Astrocyte of the spinal cord (primary cell): Measurements from ENCODE around the gene ALG5.

Experiments
- DNase-seq: peaks from one replicate; pipeline ENCODE4 v3.0.0; 2011; ENCODE audit warnings: low read depth, low spot score
- H3K4me3 ChIP-seq: 2 replicates; pipeline ENCODE4 v1.5.1; 2011; ENCODE audit warnings: low read depth, mild to moderate bottlenecking, low read length, moderate library complexity
- CTCF ChIP-seq: IDR thresholded peaks from 2 replicates; pipeline ENCODE4 v1.5.1; 2012; ENCODE audit warnings: low read depth, mild to moderate bottlenecking, low read length, inconsistent platforms
- in situ Hi-C: cut with HindIII; loops from 2 replicates; pipeline ENCODE4 v1.10.0; 2017; ENCODE audit warnings: low sequenced_read_pairs

Gene ALG5

GRCh38 chr13:36950330-36950729 lies 48.8 kb downstream of the ALG5 start:
- in situ Hi-C loops = no loop called here
- DNase-seq = no peak
- no peak for TF ChIP-seq CTCF
- H3K4me3 ChIP-seq = no peak overlapping the region

GRCh38 chr13:36945078-36945477 lies 54.1 kb downstream of the ALG5 start:
- no peak overlapping the region for H3K4me3 ChIP-seq
- DNase-seq = no peak
- TF ChIP-seq CTCF = no peak
- in situ Hi-C loops = no loop called here

GRCh38 chr13:36925603-36926002 lies 73.5 kb downstream of the ALG5 start:
- in situ Hi-C loops = no loop called here

GRCh38 chr13:36924001-36924400 lies 75.1 kb downstream of the ALG5 start:
- no peak for TF ChIP-seq CTCF
- DNase-seq = no peak
- in situ Hi-C loops = no loop called here
- H3K4me3 ChIP-seq = no peak overlapping the region

More at GRCh38 chr13:36925603-36926002, 73.5 kb downstream of the ALG5 start:
- DNase-seq = no peak
- no peak overlapping the region for H3K4me3 ChIP-seq
- TF ChIP-seq CTCF = no peak

GRCh38 chr13:36921631-36922301 lies 77.4 kb downstream of the ALG5 start:
- in situ Hi-C loops = no loop called here
- TF ChIP-seq CTCF = no peak
- H3K4me3 ChIP-seq = no peak overlapping the region
- no peak for DNase-seq

DNA sequence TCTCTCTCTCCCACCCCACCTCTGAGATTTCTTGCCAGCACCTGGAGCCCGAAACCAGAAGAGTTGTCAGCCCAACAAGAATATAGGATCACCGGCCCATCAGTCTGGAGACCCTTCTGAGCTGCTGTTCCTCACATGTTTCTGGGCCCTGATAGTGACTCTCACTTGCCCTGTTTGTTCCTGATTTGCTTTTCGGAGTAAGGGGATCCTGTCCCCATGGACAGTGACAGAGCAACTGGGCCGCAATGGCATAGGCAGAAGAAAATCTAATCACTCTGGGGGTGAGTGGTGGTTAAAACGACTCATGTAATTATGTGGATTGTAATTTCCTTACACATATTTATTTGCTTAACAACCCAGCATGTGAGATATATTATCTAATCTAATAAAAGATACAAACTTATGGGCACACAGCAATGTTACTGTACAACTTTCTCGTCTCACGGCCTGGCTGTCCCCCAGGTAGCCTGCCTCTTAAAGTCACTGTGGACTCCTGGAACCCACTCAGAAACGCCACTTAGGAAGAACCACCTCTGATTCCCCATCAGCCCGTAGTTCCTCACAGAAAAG lies 78.4 kb downstream of the ALG5 start:
- TF ChIP-seq CTCF = no peak
- in situ Hi-C loops = no loop called here
- peak overlapping the region; percentile 75 for H3K4me3 ChIP-seq
- DNase-seq = no peak
